ENCODE results near the gene RYR2. TPM values are rescaled to one million over a fixed set of nuclear protein-coding genes. Genes with fewer than 3 reads are reported as not detected.

Gene RYR2
- total RNA-seq, 2 experiments from 2014 or later, result not detected

- Histone ChIP-seq H3K4me3 (ENCODE audit: low read depth, low read length, poor library complexity, severe bottlenecking) (no peak overlapping the region), H4K20me1 (ENCODE audit: insufficient read depth, low read length) (no peaks in the 10 kb centered on the region), H3K27ac (ENCODE audit: low read depth, low read length, poor library complexity, severe bottlenecking) (no peak overlapping the region), H3K4me1 (ENCODE audit: insufficient read depth, low read length, poor library complexity, severe bottlenecking) (no peaks in the 10 kb centered on the region), H3K36me3 (ENCODE audit: insufficient read depth, low read length) (no peaks in the 10 kb centered on the region), H3K4me2 (ENCODE audit: low read length) (no peak overlapping the region), H3K79me2 (ENCODE audit: insufficient read depth, low read depth, low read length) (no peaks in the 10 kb centered on the region), H3K9me3 (ENCODE audit: low read length) (no peaks in the 10 kb centered on the region), H3K9me2 (ENCODE audit: insufficient read depth, low read length) (no peaks in the 10 kb centered on the region), H2AFZ (ENCODE audit: low read length) (no peak overlapping the region)
- intact Hi-C loops (cut with micrococcal nuclease; ENCODE audit: unreplicated experiment), result no loop called here
- TF ChIP-seq CTCF (conservative IDR thresholded peaks at IDR 0.05; ENCODE audit: low read length) (no peak), EZH2phosphoT487 (IDR thresholded peaks at IDR 0.05; ENCODE audit: borderline replicate concordance, low read depth, low read length) (no peak)
- CTCF ChIA-PET (ENCODE audit: unreplicated experiment), result no interaction called here
- DNase-seq (ENCODE audit: low spot score), result no peak
- POLR2A ChIA-PET, result no interaction called here
- BruUV-seq (replicated peaks), result no TSS peak
Measured at GRCh38 chr1:237005674-237006073, 36.3 kb upstream of the RYR2 start.

DNA sequence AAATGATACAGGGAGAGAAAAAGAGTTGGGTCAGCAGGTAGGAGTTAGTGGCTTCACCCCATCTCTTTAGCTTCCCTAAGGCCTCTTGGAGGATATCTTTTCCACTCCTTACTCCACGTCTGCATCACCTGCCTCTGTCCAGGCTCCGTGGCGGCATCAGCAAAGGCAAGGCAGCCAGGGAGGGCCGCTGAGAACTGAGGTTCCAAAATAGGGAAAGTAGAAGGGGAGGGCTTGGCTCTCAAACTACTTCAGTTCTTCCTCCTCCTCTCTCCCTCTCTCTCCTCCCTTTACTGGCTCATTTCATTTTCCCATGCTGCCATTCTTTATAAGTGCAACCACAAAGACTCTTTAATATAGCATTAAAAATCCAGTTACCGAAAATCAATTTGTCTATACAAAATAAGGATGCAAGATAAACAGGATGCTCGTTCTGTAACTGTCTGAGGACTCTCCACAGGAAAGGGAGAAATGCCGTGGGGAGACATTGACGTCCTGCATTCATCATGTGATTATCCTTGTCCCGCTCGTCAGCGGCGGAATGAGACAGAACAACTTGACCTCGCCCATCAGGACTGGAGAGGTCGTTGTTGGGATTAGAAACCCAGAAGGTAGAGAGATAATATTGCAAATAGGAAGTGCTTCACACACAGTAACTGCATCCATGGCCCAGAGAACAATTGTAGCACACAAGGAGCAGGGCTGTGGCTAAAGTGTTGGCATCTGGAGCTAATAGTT lies 34.7 kb upstream of the RYR2 start:
- no peaks in the 10 kb centered on the region for H3K36me3 ChIP-seq (ENCODE audit: insufficient read depth, low read length)
- no peaks in the 10 kb centered on the region for H3K9me3 ChIP-seq (ENCODE audit: low read length)
- no peaks in the 10 kb centered on the region for H3K4me1 ChIP-seq (ENCODE audit: insufficient read depth, low read length, poor library complexity, severe bottlenecking)
- POLR2A ChIA-PET, result no interaction called here
- no peaks in the 10 kb centered on the region for H3K79me2 ChIP-seq (ENCODE audit: insufficient read depth, low read depth, low read length)
- H2AFZ ChIP-seq (ENCODE audit: low read length), result no peak overlapping the region
- no peak overlapping the region for H3K4me3 ChIP-seq (ENCODE audit: low read depth, low read length, poor library complexity, severe bottlenecking)
- TF ChIP-seq EZH2phosphoT487 (IDR thresholded peaks at IDR 0.05; ENCODE audit: borderline replicate concordance, low read depth, low read length) (no peak), CTCF (conservative IDR thresholded peaks at IDR 0.05; ENCODE audit: low read length) (no peak)
- CTCF ChIA-PET (ENCODE audit: unreplicated experiment), result no interaction called here
- H3K27ac ChIP-seq (ENCODE audit: low read depth, low read length, poor library complexity, severe bottlenecking), result no peak overlapping the region
- H3K4me2 ChIP-seq (ENCODE audit: low read length), result no peak overlapping the region
- no peak for DNase-seq (ENCODE audit: low spot score)
- BruUV-seq (replicated peaks), result no TSS peak
- H3K9me2 ChIP-seq (ENCODE audit: insufficient read depth, low read length), result no peaks in the 10 kb centered on the region
- no peaks in the 10 kb centered on the region for H4K20me1 ChIP-seq (ENCODE audit: insufficient read depth, low read length)
- intact Hi-C loops (cut with micrococcal nuclease; ENCODE audit: unreplicated experiment), result no loop called here

GRCh38 chr1:237009611-237010010 lies 32.4 kb upstream of the RYR2 start:
- no peaks in the 10 kb centered on the region for H3K9me2 ChIP-seq (ENCODE audit: insufficient read depth, low read length)
- no peaks in the 10 kb centered on the region for H3K4me1 ChIP-seq (ENCODE audit: insufficient read depth, low read length, poor library complexity, severe bottlenecking)
- no peak overlapping the region for H3K4me3 ChIP-seq (ENCODE audit: low read depth, low read length, poor library complexity, severe bottlenecking)
- BruUV-seq (replicated peaks), result no TSS peak
- no peaks in the 10 kb centered on the region for H3K79me2 ChIP-seq (ENCODE audit: insufficient read depth, low read depth, low read length)
- ChIA-PET CTCF (ENCODE audit: unreplicated experiment) (no interaction called here), POLR2A (no interaction called here)
- TF ChIP-seq CTCF (conservative IDR thresholded peaks at IDR 0.05; ENCODE audit: low read length) (no peak), EZH2phosphoT487 (IDR thresholded peaks at IDR 0.05; ENCODE audit: borderline replicate concordance, low read depth, low read length) (no peak)
- no peak overlapping the region for H3K27ac ChIP-seq (ENCODE audit: low read depth, low read length, poor library complexity, severe bottlenecking)
- H2AFZ ChIP-seq (ENCODE audit: low read length), result no peak overlapping the region
- no peaks in the 10 kb centered on the region for H3K9me3 ChIP-seq (ENCODE audit: low read length)
- DNase-seq (ENCODE audit: low spot score), result no peak
- no peaks in the 10 kb centered on the region for H3K36me3 ChIP-seq (ENCODE audit: insufficient read depth, low read length)
- H3K4me2 ChIP-seq (ENCODE audit: low read length), result no peak overlapping the region
- intact Hi-C loops (cut with micrococcal nuclease; ENCODE audit: unreplicated experiment), result no loop called here
- H4K20me1 ChIP-seq (ENCODE audit: insufficient read depth, low read length), result no peaks in the 10 kb centered on the region
